Parathyroid adenoma (tissue), 2 donors: ENCODE results near the gene ACBD6.
A peak's percentile ranks its signal among the peaks of the same experiment; 100 is the strongest.

Experiments
- H2AFZ ChIP-seq: fragments of 300-600 bp; sonication (generic); one replicate; pipeline ENCODE4 v1.7.0; 2017; ENCODE audit warnings: antibody characterized with exemption, mild to moderate bottlenecking
- H3K27ac ChIP-seq: fragments of 300-600 bp; sonication (generic); one replicate; pipeline ENCODE4 v1.7.0; 2017
- H3K27me3 ChIP-seq: fragments of 300-600 bp; sonication (generic); one replicate; pipeline ENCODE4 v1.7.0; 2017; ENCODE audit warnings: low read length; ENCODE audit not compliant: control insufficient read depth, insufficient read depth
- H3K36me3 ChIP-seq: fragments of 300-600 bp; sonication (generic); one replicate; pipeline ENCODE4 v1.7.0; 2017; ENCODE audit warnings: low read length; ENCODE audit not compliant: control insufficient read depth, insufficient read depth
- H3K4me1 ChIP-seq: fragments of 300-600 bp; sonication (generic); one replicate; pipeline ENCODE4 v1.7.0; 2017; ENCODE audit warnings: control low read depth
- H3K4me2 ChIP-seq: fragments of 300-600 bp; sonication (generic); one replicate; pipeline ENCODE4 v1.7.0; 2017; ENCODE audit warnings: low read length
- H3K4me3 ChIP-seq: fragments of 300-600 bp; sonication (generic); one replicate; pipeline ENCODE4 v1.7.0; 2017; ENCODE audit warnings: low read depth, low read length
- H3K79me2 ChIP-seq: fragments of 300-600 bp; sonication (generic); one replicate; pipeline ENCODE4 v1.7.0; 2017; ENCODE audit warnings: control low read depth
- H3K9ac ChIP-seq: fragments of 300-600 bp; sonication (generic); one replicate; pipeline ENCODE4 v1.7.0; 2017; ENCODE audit warnings: mild to moderate bottlenecking
- H3K9me3 ChIP-seq: fragments of 300-600 bp; sonication (generic); one replicate; pipeline ENCODE4 v1.7.0; 2017; ENCODE audit warnings: low read length; ENCODE audit not compliant: control insufficient read depth
- TF ChIP-seq, protein P1 (sequence below): fragments of 300-600 bp; sonication (generic); IDR thresholded peaks from one replicate; pipeline ENCODE4 v1.7.0; 2017; ENCODE audit warnings: antibody characterized with exemption, mild to moderate bottlenecking
- donor health status: primary hyperparathyroidism.

Gene ACBD6

DNA sequence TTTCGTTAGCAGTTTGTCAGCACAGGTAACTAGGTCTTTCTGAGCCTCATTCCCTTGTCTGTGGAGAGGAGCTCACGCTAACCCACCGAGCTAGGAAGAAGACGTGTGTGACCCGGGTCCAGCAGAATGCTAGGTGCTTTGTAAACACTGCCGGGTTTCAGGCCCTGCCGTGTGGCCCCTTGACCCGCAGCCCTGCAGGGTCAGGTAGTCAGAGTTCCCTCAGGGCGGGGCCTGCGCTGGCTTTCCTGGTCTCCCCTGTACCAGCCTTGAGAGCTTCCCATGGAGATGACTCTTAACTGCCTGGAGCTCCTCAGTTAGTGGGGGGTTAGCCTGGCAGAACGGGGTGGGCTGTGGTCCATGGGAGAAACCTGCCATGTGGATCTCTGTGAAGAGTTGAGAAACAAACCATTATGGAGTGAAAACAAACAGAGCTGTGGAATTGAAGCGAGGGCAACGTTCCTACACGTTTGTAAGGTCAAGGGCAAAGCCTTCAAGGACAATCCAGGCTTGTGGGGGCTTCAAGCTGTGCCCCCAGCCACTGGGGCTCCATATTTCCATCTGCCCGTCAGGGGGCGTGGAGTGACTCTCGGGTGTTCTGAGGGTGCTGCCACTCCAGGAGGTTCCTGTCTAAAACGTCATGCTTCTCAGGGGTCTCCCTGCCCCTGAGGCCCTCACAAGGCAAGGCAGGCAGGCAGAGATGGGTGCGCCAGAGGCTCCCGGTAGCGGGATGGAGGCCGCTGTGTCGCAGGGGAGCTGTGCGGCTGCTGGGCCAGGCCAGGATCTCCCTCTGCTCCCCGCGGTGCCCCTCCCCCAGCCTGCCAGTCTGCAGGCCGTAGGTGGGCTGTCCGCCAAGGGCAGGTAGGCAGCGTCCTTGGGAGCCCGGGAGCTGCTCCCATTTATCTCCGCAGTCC is 248.5 kb downstream of the ACBD6 start:
- Histone ChIP-seq H3K36me3 (no peaks in the 10 kb centered on the region), H3K27ac (no peak overlapping the region), H2AFZ (no peak overlapping the region), H3K4me1 (no peaks in the 10 kb centered on the region), H3K4me2 (no peak overlapping the region), H3K4me3 (no peak overlapping the region), H3K27me3 (no peaks in the 10 kb centered on the region), H3K79me2 (no peaks in the 10 kb centered on the region), H3K9me3 (no peaks in the 10 kb centered on the region), H3K9ac (no peak overlapping the region)
- TF ChIP-seq, protein P1, sequence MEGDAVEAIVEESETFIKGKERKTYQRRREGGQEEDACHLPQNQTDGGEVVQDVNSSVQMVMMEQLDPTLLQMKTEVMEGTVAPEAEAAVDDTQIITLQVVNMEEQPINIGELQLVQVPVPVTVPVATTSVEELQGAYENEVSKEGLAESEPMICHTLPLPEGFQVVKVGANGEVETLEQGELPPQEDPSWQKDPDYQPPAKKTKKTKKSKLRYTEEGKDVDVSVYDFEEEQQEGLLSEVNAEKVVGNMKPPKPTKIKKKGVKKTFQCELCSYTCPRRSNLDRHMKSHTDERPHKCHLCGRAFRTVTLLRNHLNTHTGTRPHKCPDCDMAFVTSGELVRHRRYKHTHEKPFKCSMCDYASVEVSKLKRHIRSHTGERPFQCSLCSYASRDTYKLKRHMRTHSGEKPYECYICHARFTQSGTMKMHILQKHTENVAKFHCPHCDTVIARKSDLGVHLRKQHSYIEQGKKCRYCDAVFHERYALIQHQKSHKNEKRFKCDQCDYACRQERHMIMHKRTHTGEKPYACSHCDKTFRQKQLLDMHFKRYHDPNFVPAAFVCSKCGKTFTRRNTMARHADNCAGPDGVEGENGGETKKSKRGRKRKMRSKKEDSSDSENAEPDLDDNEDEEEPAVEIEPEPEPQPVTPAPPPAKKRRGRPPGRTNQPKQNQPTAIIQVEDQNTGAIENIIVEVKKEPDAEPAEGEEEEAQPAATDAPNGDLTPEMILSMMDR = no peak

DNA sequence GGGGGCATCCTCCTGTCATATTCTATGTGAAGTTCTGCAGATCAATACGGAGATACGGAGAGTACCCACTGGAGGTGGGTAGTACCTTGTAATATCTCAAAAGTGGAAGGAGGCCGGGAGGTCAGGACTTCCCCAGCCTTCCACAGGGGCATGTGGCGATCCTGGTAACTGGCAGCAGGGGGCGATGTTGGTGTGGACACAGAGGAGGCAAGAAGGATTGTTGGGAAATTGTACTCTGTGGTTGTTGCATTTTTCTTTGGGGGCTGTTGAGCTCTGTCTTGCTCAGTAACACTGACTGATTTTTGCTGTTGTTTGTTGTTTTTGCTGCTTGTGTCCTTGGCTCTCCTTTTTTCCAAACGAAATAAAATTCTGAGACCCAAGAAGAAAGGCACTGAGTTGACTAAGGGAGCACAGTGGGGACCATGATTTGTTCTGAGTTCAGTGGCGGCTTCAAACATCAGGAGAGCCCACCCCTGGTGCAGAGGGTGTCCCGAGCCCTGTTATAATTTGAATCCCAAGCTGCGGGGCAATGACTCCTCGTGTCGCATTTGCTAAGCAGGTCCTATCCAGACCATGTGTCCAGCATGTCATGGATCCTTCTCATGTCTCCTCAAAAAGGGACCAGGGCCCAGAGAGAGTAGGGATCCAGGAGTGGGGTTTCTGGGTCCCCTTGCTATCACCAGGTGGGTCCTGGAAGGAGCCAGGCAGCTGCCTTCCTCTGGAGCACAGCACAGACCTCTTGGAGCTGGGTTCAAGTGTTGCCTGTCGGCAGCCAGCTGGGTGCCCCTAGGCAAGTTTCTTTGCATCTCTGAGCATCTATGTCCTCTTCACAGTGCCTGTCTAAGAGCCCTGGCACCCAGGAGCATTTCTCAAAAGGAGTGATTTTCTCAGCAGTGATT is 249.5 kb downstream of the ACBD6 start:
- Histone ChIP-seq H3K27ac (no peak overlapping the region), H3K9ac (no peak overlapping the region), H3K36me3 (no peaks in the 10 kb centered on the region), H3K4me3 (no peak overlapping the region), H3K27me3 (no peaks in the 10 kb centered on the region), H3K79me2 (no peaks in the 10 kb centered on the region), H3K4me2 (no peak overlapping the region), H2AFZ (no peak overlapping the region), H3K4me1 (no peaks in the 10 kb centered on the region), H3K9me3 (no peaks in the 10 kb centered on the region)
- TF ChIP-seq, protein P1 = peak; percentile 24

DNA sequence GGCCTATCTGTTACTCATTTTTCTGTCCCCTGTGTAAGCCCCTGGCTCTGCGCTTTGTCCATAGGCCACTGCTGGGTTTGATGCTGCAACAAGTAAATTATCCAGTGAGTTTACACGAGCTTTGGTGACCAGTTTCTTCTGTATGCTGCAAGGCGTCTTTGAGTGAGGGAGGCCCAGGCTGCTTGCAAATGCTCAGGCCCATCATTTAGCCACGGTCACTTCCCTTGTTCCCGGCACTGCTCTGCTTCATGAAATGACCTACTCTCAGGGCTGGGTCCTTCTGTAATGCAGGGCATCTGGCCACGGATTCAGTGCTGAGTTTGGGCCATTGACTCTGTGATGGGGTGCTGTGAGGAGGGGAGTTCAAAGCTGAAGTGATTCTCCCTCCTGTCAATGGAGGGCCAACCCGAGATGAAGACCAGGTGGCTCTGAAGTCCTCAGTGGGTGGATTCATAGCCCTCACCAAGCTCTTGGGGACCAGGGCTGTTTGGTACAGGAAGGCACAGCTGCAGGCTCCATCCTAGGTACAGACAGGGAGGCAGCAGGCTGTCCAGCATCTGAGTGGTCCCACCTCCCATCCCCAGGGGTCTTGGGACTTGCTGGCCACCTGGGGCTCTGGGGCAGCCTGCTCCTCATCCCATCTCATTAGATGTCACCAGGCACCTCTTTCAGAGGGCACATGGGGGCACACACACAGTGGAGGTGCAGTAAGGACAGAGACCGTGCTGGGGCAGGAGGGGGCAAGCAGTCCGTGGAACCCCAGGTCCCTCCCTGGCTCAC is 250.7 kb downstream of the ACBD6 start:
- TF ChIP-seq, protein P1 = no peak
- Histone ChIP-seq H2AFZ (no peak overlapping the region), H3K79me2 (no peaks in the 10 kb centered on the region), H3K9me3 (no peaks in the 10 kb centered on the region), H3K4me2 (no peak overlapping the region), H3K4me3 (no peak overlapping the region), H3K36me3 (no peaks in the 10 kb centered on the region), H3K27ac (no peak overlapping the region), H3K9ac (no peak overlapping the region), H3K27me3 (no peaks in the 10 kb centered on the region), H3K4me1 (no peaks in the 10 kb centered on the region)

DNA sequence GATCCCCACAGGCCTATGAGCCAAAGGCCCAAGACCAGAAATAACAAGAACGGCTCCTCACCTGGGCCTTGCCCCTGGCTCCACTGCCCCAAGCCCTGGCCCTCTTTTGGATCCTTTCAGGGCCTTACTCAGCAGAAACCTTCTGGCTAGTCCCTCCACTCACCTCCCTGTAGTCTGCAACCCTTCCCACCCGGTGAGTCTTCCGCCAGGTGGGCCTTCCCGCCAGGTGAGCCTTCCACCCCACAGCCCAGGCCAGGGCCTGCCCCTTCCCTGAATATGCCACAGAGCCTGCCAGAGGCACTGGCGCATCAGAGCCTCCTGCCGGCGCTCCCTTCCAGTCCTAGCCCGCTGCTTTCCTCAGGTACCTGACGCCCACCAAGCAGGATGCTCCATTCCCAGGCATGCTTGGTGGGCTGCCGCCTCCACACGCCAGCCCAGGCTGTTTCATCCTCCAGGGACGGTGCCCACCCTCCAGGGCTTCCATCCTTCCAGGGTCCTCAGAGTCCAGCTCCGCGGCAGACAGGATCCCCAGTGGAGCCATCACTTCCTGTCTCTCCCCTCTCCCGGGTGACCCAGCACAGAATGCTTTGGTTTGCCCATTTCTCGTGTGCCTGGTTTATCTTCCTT is 251.4 kb downstream of the ACBD6 start:
- no peaks in the 10 kb centered on the region for H3K36me3 ChIP-seq
- no peak overlapping the region for H3K4me2 ChIP-seq
- no peak overlapping the region for H3K27ac ChIP-seq
- no peak overlapping the region for H3K9ac ChIP-seq
- no peaks in the 10 kb centered on the region for H3K27me3 ChIP-seq
- TF ChIP-seq, protein P1 = no peak
- no peak overlapping the region for H2AFZ ChIP-seq
- no peaks in the 10 kb centered on the region for H3K4me1 ChIP-seq
- H3K4me3 ChIP-seq = no peak overlapping the region
- no peaks in the 10 kb centered on the region for H3K79me2 ChIP-seq
- no peaks in the 10 kb centered on the region for H3K9me3 ChIP-seq
